Activated CD8-positive, alpha-beta T cell treated with anti-CD3 and anti-CD28 coated beads, Interleukin-2, amount 10 ng/mL, durations not matched to agents 7 days and 5 days (primary cell): Measurements from ENCODE around the gene IL25. TPM values are rescaled to one million over a fixed set of nuclear protein-coding genes. Genes with fewer than 3 reads are reported as not detected.
A peak's percentile ranks its signal among the peaks of the same experiment; 100 is the strongest.
"Not testable (repeated sequence)": the region's sequence is repeated elsewhere in the genome, so short reads cannot be mapped to it uniquely, and the experiment has no call there.

Source experiments
- ATAC-seq: fragments of 150-1000 bp; cut with Tn5 transposase; one replicate; pipeline ENCODE4 v1.10.0; 2021; ENCODE audit warnings: moderate library complexity
- CTCF ChIA-PET: fragments of 350-600 bp; sonication (Branson Sonifier 250); formaldehyde crosslinking; loops from one replicate; lab custom pipeline; 2021; ENCODE audit warnings: antibody characterized with exemption; lab: Charles Lee
- POLR2A ChIA-PET: fragments of 350-600 bp; sonication (Branson Sonifier 250); formaldehyde crosslinking; loops from one replicate; lab custom pipeline; 2021; ENCODE audit warnings: antibody characterized with exemption; lab: Charles Lee
- DNase-seq: peaks from one replicate; pipeline ENCODE4 v3.0.0-alpha.2; 2020
- H3K27ac Mint-ChIP-seq: one replicate; pipeline ENCODE4 v1.8.0; 2021; ENCODE audit warnings: mild to moderate bottlenecking, mixed read lengths
- H3K27me3 Mint-ChIP-seq: one replicate; pipeline ENCODE4 v1.8.0; 2021; ENCODE audit warnings: low read depth, mixed read lengths
- H3K36me3 Mint-ChIP-seq: one replicate; pipeline ENCODE4 v1.8.0; 2021; ENCODE audit warnings: low read depth, mixed read lengths
- H3K4me1 Mint-ChIP-seq: one replicate; pipeline ENCODE4 v1.8.0; 2021; ENCODE audit warnings: low read depth, mixed read lengths
- H3K4me3 Mint-ChIP-seq: one replicate; pipeline ENCODE4 v1.8.0; 2021; ENCODE audit warnings: mild to moderate bottlenecking, mixed read lengths
- H3K9me3 Mint-ChIP-seq: one replicate; pipeline ENCODE4 v1.8.0; 2022; ENCODE audit warnings: mixed read lengths; ENCODE audit not compliant: insufficient read depth
- total RNA-seq, 2 experiments: library from RNA; stranded (reverse); gene quantifications; one replicate each; pipeline ENCODE4 v1.2.3, GENCODE V29; 2021

The IL25 gene
- total RNA-seq, result not detected

DNA sequence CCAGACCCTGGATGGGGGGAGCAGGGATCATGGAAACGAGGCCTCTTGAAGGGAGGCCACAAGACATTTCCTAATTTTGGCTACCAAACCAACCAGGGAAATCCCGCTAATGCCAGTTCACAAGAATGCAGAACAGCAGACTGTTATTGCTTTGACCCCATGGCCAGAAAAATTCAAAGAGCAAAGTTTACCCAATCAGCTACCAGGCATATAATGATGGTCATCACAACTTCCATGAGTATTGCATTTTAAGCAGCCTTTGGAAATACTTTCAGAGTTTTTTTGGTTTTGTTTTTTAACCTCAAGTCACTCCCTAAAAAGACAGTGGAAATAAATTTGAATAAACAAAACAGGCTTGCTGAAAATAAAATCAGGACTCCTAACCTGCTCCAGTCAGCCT lies at the start of gene IL25:
TSS of gene IL25 (plus strand) at position 301 of the 400 bp plus-strand sequence.
- ATAC-seq, result no peak
- DNase-seq, result no peak
- peaks cover 15% of the 10 kb centered on the region for H3K27me3 Mint-ChIP-seq
- no peaks in the 10 kb centered on the region for H3K36me3 Mint-ChIP-seq
- no peak within 1 kb of the TSS for H3K4me3 Mint-ChIP-seq
- no peaks in the 10 kb centered on the region for H3K9me3 Mint-ChIP-seq
- H3K27ac Mint-ChIP-seq, result peak within 1 kb of the TSS; percentile 56
- CTCF ChIA-PET, result interaction anchor here (1.4 kb wide), 1 partner anchor 8 kb away, joined by 5 read pairs; no protein-coding TSS in a partner anchor
- POLR2A ChIA-PET, result no interaction called here
- peaks cover 17% of the 10 kb centered on the region for H3K4me1 Mint-ChIP-seq

DNA sequence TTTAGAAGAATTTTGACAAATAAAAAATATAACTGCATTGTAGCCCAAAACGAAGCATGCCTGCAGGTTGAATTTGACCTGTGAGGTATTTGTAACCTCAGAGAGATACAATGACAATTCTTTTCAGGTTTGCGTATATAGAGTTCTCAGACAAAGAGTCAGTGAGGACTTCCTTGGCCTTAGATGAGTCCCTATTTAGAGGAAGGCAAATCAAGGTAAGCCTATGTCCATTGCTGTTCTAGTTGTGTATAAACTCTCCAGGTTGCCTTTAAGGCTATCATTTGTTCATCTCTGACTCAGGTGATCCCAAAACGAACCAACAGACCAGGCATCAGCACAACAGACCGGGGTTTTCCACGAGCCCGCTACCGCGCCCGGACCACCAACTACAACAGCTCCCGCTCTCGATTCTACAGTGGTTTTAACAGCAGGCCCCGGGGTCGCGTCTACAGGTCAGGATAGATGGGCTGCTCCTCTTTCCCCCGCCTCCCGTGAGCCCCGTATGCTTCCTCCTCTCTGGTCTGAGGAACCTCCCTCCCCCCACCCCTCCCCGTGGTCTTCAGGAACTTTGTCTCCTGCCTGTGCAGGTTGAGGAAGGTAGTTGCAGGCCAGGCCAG lies 48.7 kb upstream of the IL25 start:
- Mint-ChIP-seq H3K9me3 (no peaks in the 10 kb centered on the region), H3K27ac (no peak overlapping the region), H3K4me1 (peaks cover 33% of the 10 kb centered on the region)

DNA sequence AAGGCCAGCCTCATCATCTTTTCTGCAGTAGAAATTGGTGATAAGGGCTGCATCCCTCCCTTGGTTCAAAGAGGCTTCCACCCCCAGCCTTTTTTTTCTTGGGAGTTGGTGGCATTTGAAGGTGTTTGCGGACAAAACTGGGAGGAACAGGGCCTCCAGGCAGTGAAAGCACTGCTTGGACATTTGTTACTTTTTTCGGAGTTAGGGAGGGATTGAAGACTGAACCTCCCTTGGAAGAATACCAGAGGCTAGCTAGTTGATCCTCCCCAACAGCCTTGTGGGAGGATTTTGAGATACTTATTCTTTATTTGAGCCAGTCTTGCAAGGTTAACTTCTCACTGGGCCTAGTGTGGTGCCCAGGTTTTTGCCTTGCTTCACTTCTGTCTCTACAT lies 48.2 kb upstream of the IL25 start:
- H3K9me3 Mint-ChIP-seq, result no peaks in the 10 kb centered on the region
- H3K4me3 Mint-ChIP-seq, result no peak overlapping the region
- ATAC-seq, result no peak
- CTCF ChIA-PET, result interaction anchor here (0.7 to 6.5 kb wide), 2 partner anchors 56 to 229 kb away, joined by 3 to 87 read pairs; partner anchors contain the start of genes ACIN1 and CMTM5
- DNase-seq, result no peak
- peaks cover 30% of the 10 kb centered on the region for H3K4me1 Mint-ChIP-seq
- POLR2A ChIA-PET, result interaction anchor here (0.9 kb wide), 1 partner anchor 22 kb away, joined by 4 read pairs; the partner anchor contains the start of gene PPP1R3E
- no peaks in the 10 kb centered on the region for H3K27me3 Mint-ChIP-seq
- H3K27ac Mint-ChIP-seq, result no peak overlapping the region
- peaks cover 51% of the 10 kb centered on the region for H3K36me3 Mint-ChIP-seq

More for the DNA sequence above, 48.7 kb upstream of the IL25 start:
- ATAC-seq, result no peak
- no peak for DNase-seq
- no peak overlapping the region for H3K4me3 Mint-ChIP-seq
- ChIA-PET CTCF (interaction anchor here (3.0 to 6.5 kb wide), 4 partner anchors 22 to 57 kb away, joined by 15 to 87 read pairs (median 54); partner anchors contain the start of genes CMTM5 and PPP1R3E), POLR2A (interaction anchor here (0.9 kb wide), 1 partner anchor 22 kb away, joined by 4 read pairs; the partner anchor contains the start of gene PPP1R3E)
- H3K36me3 Mint-ChIP-seq, result peaks cover 51% of the 10 kb centered on the region
- no peaks in the 10 kb centered on the region for H3K27me3 Mint-ChIP-seq

DNA sequence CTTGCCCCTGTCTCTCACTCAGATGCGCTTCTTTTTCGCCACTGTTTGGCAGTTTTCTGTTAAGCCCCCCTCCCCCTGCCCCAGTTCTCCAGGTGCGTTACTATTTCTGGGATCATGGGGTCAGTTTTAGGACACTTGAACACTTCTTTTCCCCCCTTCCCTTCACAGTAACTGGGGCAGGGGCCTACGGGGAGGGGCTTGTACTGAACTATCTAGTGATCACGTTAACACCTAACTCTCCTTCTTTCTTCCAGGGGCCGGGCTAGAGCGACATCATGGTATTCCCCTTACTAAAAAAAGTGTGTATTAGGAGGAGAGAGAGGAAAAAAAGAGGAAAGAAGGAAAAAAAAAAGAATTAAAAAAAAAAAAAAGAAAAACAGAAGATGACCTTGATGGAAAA lies 47.6 kb upstream of the IL25 start:
- ATAC-seq, result no peak
- POLR2A ChIA-PET, result interaction anchor here (0.9 kb wide), 1 partner anchor 23 kb away, joined by 4 read pairs; the partner anchor contains the start of gene PPP1R3E
- CTCF ChIA-PET, result interaction anchor here (0.7 to 6.5 kb wide), 2 partner anchors 56 to 230 kb away, joined by 3 to 87 read pairs; partner anchors contain the start of genes ACIN1 and CMTM5
- H3K4me1 Mint-ChIP-seq, result peaks cover 25% of the 10 kb centered on the region
- H3K4me3 Mint-ChIP-seq, result no peak overlapping the region
- no peak overlapping the region for H3K27ac Mint-ChIP-seq
- no peak for DNase-seq
- H3K36me3 Mint-ChIP-seq, result peaks cover 46% of the 10 kb centered on the region
- H3K27me3 Mint-ChIP-seq, result no peaks in the 10 kb centered on the region
- H3K9me3 Mint-ChIP-seq, result no peaks in the 10 kb centered on the region

DNA sequence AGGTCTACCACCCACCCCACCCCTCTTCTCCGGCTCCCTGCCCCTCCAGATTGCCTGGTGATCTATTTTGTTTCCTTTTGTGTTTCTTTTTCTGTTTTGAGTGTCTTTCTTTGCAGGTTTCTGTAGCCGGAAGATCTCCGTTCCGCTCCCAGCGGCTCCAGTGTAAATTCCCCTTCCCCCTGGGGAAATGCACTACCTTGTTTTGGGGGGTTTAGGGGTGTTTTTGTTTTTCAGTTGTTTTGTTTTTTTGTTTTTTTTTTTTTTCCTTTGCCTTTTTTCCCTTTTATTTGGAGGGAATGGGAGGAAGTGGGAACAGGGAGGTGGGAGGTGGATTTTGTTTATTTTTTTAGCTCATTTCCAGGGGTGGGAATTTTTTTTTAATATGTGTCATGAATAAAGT lies 46.9 kb upstream of the IL25 start:
- ATAC-seq, H3K4me3 Mint-ChIP-seq, H3K9me3 Mint-ChIP-seq, H3K27ac Mint-ChIP-seq, H3K27me3 Mint-ChIP-seq, POLR2A ChIA-PET, DNase-seq: not testable (repeated sequence)
- Mint-ChIP-seq H3K36me3 (peaks cover 42% of the 10 kb centered on the region), H3K4me1 (peaks cover 18% of the 10 kb centered on the region)
- CTCF ChIA-PET, result interaction anchor here (6.5 kb wide), 1 partner anchor 55 kb away, joined by 87 read pairs; the partner anchor contains the start of gene CMTM5

DNA sequence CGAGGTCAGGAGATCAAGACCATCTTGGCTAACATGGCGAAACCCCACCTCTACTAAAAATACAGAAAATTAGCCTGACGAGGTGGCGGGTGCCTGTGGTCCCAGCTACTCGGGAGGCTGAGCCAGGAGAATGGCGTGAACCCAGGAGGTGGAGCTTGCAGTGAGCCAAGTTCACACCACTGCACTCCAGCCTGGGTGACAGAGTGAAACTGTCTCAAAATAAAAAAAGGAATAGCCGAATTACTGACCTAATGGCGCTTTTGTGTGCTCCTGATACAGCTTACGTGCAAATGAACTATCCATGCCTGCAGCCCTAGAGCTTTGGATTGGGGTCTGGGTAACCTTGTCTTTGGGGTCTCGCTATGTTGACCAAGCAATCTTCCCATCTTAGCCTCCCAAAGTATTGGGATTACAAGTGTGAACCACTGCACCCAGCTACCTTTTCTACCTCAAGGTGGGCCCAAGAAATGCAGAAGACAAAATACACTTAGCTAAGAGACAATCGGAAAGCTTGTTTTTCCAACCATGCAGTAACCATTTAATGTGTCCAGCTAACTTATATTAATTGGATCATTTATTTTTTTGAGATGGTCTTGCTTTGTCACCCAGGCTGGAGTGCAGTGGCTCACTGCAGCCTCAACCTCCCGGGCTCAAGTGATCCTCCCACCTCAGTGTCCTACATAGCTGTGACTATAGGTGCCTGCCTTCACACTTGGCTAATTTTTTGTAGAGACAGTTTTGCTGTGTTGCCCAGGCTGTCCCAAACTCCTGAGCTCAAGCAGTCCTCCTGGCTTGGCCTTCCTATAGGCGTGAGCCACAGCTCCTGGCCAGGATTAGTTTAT lies 45.9 kb upstream of the IL25 start:
- Mint-ChIP-seq H3K27me3 (no peaks in the 10 kb centered on the region), H3K4me1 (peaks cover 18% of the 10 kb centered on the region), H3K4me3 (no peak overlapping the region), H3K9me3 (no peaks in the 10 kb centered on the region), H3K27ac (no peak overlapping the region), H3K36me3 (peaks cover 42% of the 10 kb centered on the region)
- DNase-seq (no peak), ATAC-seq (no peak)
- ChIA-PET POLR2A (interaction anchor here (1.2 to 1.3 kb wide), 2 partner anchors 25 to 53 kb away, joined by 5 to 6 read pairs; partner anchors contain the start of gene PPP1R3E), CTCF (interaction anchor here (0.6 to 6.5 kb wide), 22 partner anchors 11 to 236 kb away, joined by 3 to 87 read pairs (median 3); partner anchors contain the start of genes ACIN1, C14orf119 and CMTM5)

DNA sequence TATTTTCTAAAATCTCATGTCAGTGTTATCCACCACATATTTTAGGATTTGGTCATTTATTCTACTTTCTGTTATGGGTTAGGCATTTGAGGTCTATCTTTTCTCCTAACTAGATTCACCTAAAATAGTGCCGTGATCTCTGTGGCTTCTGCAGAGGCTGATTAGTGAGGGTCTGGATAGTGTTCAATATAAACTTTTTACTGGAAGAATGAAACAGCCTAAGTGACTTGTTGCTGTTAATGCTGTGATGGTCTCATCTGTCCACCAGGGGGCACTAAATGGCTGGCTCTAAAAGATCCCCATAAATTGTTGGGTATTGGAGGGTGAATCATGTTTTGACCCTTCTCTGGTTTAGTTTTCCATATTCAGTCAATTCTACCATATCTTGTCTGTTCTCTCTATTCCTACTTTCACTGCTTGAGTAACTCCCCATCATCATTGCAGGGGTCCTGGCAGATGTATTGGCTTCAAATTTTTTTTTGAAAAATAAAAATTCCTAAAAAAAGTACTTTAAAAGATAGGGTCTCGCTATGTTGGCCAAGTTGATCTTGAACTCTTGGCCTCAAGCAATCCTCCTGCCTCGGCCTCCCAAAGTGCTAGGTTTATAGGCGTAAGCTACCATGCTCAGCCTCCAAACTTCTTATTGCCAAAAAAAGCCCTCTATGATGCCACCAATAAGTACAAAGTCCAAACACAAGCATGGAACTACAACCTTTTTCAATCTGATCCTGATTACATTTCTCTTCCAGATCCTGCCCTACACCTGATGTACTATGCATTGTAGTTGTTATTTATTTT lies 44.5 kb upstream of the IL25 start:
- POLR2A ChIA-PET, result no interaction called here
- Mint-ChIP-seq H3K27me3 (no peaks in the 10 kb centered on the region), H3K36me3 (peaks cover 29% of the 10 kb centered on the region), H3K4me1 (peaks cover 6% of the 10 kb centered on the region), H3K4me3 (no peak overlapping the region), H3K27ac (no peak overlapping the region), H3K9me3 (no peaks in the 10 kb centered on the region)
- CTCF ChIA-PET, result interaction anchor here (0.6 to 6.5 kb wide), 9 partner anchors 8 to 232 kb away, joined by 3 to 87 read pairs (median 4); partner anchors contain the start of gene CMTM5
- ATAC-seq (peak; percentile 68), DNase-seq (peak; percentile 79)

DNA sequence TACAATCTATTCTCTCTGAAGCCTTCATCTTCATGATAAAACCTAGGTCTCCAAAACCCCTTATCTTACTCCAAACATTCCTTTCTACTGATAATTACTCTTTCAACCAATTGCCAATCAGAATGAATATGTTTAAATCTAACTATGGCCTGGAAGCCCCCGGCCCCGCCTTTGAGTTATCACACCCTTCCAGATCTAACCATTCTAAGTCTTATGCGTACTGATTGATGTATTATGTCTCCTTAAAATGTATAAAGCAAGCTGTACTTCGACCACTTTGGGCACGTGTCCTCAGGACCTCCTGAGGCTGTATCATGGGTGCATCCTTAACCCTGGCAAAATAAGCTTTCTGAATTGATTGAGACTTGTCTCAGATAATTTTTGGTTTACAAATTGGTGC lies 37.0 kb upstream of the IL25 start:
- H3K4me1 Mint-ChIP-seq, result no peaks in the 10 kb centered on the region
- peaks cover 3% of the 10 kb centered on the region for H3K9me3 Mint-ChIP-seq
- H3K36me3 Mint-ChIP-seq, result peaks cover 5% of the 10 kb centered on the region
- no peak overlapping the region for H3K4me3 Mint-ChIP-seq
- POLR2A ChIA-PET, result interaction anchor here (0.5 kb wide), 1 partner anchor 547 kb away, joined by 6 read pairs; no protein-coding TSS in a partner anchor
- ATAC-seq (no peak), DNase-seq (no peak)
- H3K27ac Mint-ChIP-seq, result no peak overlapping the region
- peaks cover 27% of the 10 kb centered on the region for H3K27me3 Mint-ChIP-seq
- CTCF ChIA-PET, result interaction anchor here (1.4 kb wide), 1 partner anchor 14 kb away, joined by 5 read pairs; the partner anchor contains the start of gene PABPN1

DNA sequence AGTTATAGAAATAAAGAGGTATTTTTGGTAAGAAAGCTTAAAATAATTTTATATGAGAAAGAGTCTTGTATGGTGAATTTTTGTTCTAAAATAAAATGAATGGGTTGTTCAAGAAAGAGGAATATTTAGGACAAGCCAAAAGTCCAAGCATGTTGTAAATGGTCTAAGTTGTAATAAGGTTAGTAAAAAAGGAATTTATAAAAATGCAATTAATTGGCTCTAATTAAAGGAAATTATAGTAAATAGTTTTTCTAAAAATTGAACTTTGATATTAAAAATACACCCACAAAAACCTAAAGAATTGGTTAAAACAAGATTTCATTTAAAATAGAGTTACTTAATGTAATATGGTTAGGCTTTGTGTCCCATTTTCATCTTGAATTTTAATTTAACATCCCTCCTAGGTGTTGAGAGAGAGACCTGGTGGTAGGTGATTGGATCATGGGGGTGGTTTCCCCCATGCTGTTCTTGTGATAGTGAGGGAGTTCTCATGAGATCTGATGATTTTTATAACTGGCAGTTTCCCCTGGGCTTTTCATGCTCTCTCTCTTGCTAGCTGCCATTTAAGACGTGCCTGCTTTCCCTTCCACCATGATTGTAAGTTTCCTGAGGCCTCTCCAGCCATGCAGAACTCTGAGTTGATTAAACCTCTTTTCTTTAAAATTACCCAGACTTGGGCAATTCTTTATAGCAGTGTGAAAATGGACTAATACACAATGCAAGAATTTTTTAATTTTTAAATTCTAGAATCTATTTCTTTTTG lies 32.9 kb upstream of the IL25 start:
- ChIA-PET CTCF (interaction anchor here (1.6 kb wide), 1 partner anchor 40 kb away, joined by 9 read pairs; no protein-coding TSS in a partner anchor), POLR2A (no interaction called here)
- Mint-ChIP-seq H3K36me3 (peaks cover 5% of the 10 kb centered on the region), H3K4me3 (no peak overlapping the region), H3K9me3 (peaks cover 4% of the 10 kb centered on the region), H3K27ac (no peak overlapping the region), H3K4me1 (no peaks in the 10 kb centered on the region), H3K27me3 (peaks cover 28% of the 10 kb centered on the region)
- no peak for ATAC-seq
- DNase-seq, result no peak

DNA sequence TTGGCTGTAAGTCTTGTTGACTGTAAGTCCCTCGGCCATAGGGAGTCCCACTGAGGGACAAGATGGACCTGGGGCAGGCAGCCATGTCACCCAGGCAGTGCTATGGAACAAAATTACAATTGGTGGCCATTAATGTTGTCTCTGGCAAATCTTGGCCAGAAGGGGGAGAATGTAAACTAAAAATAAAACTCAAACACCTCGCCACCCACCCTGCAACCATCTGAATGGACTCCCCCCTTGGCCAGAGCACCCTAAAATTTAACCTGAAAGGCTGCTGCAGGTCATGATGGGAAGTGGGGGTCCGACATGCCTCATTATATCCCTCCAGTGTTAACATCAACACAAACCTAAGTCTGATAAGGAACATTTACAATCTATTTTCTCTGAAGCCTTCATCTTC lies 28.1 kb upstream of the IL25 start:
- ChIA-PET CTCF (interaction anchor here (2.5 kb wide), 1 partner anchor 36 kb away, joined by 12 read pairs; no protein-coding TSS in a partner anchor), POLR2A (interaction anchor here (0.7 kb wide), 1 partner anchor 10 kb away, joined by 3 read pairs; no protein-coding TSS in a partner anchor)

More for the DNA sequence above, 28.1 kb upstream of the IL25 start:
- peaks cover 4% of the 10 kb centered on the region for H3K9me3 Mint-ChIP-seq
- H3K27me3 Mint-ChIP-seq, result peaks cover 6% of the 10 kb centered on the region
- H3K4me3 Mint-ChIP-seq, result no peak overlapping the region
- no peak overlapping the region for H3K27ac Mint-ChIP-seq
- H3K4me1 Mint-ChIP-seq, result no peaks in the 10 kb centered on the region
- peaks cover 2% of the 10 kb centered on the region for H3K36me3 Mint-ChIP-seq
- ATAC-seq (no peak), DNase-seq (no peak)
